NCI-H2081 (cell line): ENCODE measurements around the gene RFPL1.
"Not testable (repeated sequence)": the region's sequence is repeated elsewhere in the genome, so short reads cannot be mapped to it uniquely, and the experiment has no call there.

Experiments
- DNase-seq, 2 experiments: peaks; one replicate each; lab custom pipeline; 2025; lab: John Stamatoyannopoulos, UW

Gene RFPL1

DNA sequence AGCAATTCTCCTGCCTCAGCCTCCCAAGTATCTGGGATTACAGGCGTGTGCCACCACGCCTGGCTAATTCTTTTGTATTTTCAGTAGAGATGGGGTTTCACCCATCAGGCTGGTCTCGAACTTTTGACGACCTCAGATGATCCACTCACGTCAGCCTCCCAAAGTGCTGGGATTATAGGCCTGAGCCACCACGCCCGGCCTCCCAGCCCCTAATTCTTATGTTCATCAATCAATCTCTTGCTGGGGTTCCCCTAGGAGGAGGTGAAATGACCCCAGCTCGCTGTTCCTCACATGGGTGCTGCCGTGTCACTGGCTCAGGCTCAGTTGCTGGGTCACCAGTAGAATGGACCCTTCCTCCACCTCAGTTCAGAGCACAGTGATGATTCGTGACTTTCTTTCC, at the start of gene RFPL1:
TSS of gene RFPL1 (plus strand) at position 301 of the 400 bp plus-strand sequence.
- DNase-seq, result not testable (repeated sequence)

DNA sequence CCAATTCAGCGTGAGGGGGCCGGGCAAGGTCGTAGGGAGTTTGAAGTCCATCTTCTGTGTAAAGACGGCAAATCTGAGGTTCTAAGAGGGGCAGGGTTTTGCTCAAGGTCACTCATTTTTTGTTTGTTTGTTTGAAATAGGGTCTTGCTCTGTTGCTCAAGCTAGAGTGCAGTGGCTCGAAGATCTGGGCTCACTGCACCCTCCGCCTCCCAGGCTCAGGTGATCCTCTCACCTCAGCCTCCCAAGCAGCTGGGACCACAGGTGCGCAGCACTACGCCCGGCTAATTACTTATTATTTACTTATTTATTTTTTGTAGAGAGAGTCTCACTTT, 49.7 kb upstream of the RFPL1 start:
- no peak for DNase-seq

GRCh38 chr22:29390270-29390669, 48.1 kb upstream of the RFPL1 start:
- no peak for DNase-seq

DNA sequence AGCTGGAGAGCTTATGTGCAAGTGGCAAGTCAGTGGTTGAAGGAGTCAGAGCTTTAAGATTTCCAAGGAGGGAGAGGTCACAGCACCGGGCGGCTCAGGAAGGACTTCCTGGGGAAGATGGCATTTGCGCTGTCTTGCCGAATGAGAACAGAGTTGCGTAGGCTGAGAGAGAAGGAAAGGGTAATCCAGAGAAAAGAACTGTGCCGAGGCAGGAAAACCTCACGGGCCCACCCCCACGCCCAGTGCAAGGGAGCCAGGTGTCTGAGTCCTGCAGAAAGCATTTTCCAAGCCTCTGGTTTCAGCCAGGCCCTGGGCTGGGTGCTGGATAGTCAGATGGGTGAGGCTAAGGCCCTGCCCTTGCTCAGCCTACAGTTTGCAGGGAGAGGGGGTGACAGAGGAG, 46.8 kb upstream of the RFPL1 start:
- DNase-seq, result no peak

GRCh38 chr22:29393019-29393608, 45.3 kb upstream of the RFPL1 start:
- no peak for DNase-seq

GRCh38 chr22:29394931-29395581, 43.3 kb upstream of the RFPL1 start:
- DNase-seq, result peak; percentile 71

GRCh38 chr22:29396126-29396525, 42.3 kb upstream of the RFPL1 start:
- DNase-seq, result no peak

- no peak for DNase-seq
These were observed 40.6 kb upstream of the RFPL1 start for GRCh38 chr22:29397791-29398190.

- no peak for DNase-seq
These were observed 37.8 kb upstream of the RFPL1 start for GRCh38 chr22:29400576-29400975.

- not testable (repeated sequence) for DNase-seq
These were observed 36.8 kb upstream of the RFPL1 start for GRCh38 chr22:29401538-29401937.

GRCh38 chr22:29408940-29409339, 29.4 kb upstream of the RFPL1 start:
- DNase-seq, result no peak

DNA sequence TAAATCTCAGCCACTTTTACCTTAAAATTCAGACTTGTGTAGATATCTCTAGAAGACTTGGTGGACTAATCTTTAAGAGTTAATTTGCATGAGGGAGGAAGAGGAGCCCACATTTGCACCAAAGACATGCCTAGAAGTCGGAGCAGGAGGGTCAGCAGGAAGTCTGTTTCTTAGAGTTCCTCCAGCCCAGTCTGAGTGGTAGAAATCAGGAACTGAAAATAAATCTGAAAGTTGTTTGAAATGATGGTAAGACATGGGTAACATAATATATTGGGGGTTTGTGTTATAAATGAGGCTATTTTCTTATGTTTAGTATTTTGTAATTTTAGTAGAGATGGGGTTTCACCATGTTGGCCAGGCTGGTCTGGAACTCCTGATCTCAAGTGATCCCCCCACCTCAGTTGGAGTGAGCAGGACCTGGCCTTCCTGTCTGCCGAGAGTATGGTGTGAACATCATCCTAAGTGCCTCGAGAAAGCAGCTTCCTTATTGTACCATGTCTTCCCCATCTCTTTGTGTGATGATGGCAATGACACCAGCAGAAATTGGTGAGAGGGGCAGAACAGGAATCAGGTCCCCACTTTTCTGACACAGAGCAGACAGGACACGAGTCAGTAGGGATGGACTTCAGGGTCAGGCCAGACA, 26.7 kb upstream of the RFPL1 start:
- not testable (repeated sequence) for DNase-seq

GRCh38 chr22:29412772-29413171, 25.6 kb upstream of the RFPL1 start:
- not testable (repeated sequence) for DNase-seq

DNA sequence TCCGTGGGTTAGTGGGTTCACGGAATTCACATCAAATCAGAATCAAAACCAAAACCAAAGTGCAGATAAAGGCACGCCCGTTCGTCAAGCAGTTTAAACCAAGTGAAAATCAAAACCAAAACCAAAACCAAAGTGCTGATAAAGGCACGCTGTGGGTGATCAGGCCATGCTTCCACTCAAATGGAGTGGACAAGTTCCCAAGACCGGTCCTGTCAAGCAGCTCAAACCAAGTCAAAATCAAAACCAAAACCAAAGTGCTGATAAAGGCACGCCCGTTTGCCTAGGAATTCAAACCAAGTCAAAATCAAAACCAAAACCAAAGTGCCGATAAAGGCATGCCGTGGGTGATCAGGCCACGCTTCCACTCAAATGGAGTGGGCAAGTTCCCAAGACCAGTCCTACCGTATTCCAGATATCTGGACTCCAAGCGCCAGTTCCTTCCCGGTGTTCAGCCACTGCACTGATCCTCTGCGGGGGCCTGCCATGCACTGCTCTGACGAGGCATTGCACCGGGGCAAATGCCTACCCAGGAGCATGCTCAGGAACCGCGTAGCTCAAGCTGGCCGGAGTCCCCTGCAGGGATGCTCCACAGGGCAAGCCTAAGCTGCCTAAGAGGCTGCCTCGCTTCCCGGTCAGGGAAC, 23.3 kb upstream of the RFPL1 start:
- DNase-seq, result not testable (repeated sequence)

DNA sequence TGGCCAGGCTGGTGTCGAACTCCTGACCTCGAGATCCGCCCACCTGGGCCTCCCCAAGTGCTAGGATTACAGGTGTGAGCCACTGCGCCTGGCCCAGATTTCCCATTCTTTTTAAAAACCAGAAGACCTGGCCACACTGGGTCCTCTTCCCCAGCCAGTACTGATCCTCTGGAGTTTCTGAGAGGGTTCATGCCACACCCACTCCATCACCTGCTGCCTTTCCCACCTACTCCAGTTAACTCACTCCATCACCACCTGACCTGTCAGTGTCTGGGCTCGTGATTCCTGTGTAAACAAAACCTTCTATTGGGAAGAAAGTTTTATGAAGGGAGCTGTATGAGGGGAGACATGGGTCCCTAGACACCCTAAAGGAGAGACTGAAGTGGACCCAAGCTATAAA, 19.7 kb upstream of the RFPL1 start:
- not testable (repeated sequence) for DNase-seq

DNA sequence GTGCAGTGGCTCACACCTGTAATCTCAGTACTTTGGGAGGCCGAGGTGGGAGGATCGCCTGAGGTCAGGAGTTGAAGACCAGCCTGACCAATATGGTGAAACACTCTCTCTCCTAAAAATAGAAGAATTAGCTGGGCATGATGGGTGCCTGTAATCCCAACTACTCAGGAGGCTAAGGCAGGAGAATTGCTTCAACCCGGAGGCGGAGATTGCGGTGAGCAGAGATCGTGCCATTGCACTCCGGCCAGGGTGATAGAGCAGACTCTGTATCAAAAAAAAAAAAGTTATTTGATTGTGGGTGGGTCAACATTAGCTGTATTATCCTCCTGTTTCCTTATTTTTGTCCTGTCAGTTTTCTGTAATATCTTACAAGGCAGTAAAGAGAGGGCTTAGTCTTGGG, 11.9 kb upstream of the RFPL1 start:
- no peak for DNase-seq

GRCh38 chr22:29427176-29427760, 11.1 kb upstream of the RFPL1 start:
- no peak for DNase-seq

DNA sequence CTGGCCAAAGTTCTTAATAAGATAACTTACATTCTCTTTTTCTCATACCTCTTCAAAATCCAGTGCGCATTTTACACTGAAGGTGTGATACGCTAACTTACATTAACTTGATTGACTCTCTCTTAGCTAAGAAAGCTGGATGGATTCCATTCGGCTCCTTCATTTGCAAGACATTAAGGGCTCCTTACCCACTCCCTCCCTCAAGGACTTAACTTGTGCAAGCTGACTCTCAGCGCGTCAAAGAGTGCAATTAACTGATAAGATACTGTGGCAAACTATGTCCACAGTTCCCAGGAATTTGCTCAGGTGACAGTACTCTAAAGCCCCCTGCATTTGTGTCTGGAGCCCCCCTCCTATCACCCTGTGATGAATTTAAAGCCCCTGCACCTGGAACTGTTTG, 6.4 kb upstream of the RFPL1 start:
- no peak for DNase-seq

GRCh38 chr22:29433856-29434255, 4.5 kb upstream of the RFPL1 start:
- no peak for DNase-seq

- DNase-seq, result no peak
These were observed 4.1 kb upstream of the RFPL1 start for GRCh38 chr22:29434288-29434687.

GRCh38 chr22:29435236-29436136, 2.9 kb upstream of the RFPL1 start:
- DNase-seq, result no peak

- no peak for DNase-seq
These were observed 4.6 kb downstream of the RFPL1 start for GRCh38 chr22:29442976-29443375.
